HepG2 (cell line): ENCODE data around the gene MRGPRX4. TPM values are rescaled to one million over a fixed set of nuclear protein-coding genes. Genes with fewer than 3 reads are reported as not detected.

Experiments
- ATAC-seq: fragments of 200-7000 bp; cut with Tn5 transposase; 3 replicates; pipeline ENCODE4 v1.9.1; 2020; ENCODE audit warnings: mild to moderate bottlenecking, moderate library complexity
- BruUV-seq: library from RNA; stranded (reverse); fragments of 400-500 nt; replicated peaks from 2 replicates; lab custom pipeline; 2021; lab: Mats Ljungman, UMichigan
- CTCF ChIA-PET: fragments of 300-600 bp; formaldehyde crosslinking; extraction: SDS; loops from one replicate; lab custom pipeline; 2021; ENCODE audit warnings: low total read pairs, inconsistent platforms, low intra/inter-chr PET ratio; lab: Yijun Ruan, JAX
- POLR2A ChIA-PET: fragments of 350-600 bp; sonication (Branson Sonifier 250); formaldehyde crosslinking; loops from one replicate; lab custom pipeline; 2020; ENCODE audit warnings: antibody characterized with exemption, inconsistent platforms; lab: Yijun Ruan, JAX
- DNase-seq: peaks from one replicate; pipeline ENCODE4 v3.0.0-alpha.2; 2015; ENCODE audit warnings: low spot score
- FAIRE-seq: peaks from 3 replicates; lab custom pipeline; 2011; peaks lifted over from hg19 to GRCh38; lab: Jason Lieb, UNC
- H2AFZ ChIP-seq: one replicate; pipeline ENCODE4 v1.6.1; 2011; ENCODE audit warnings: low read length, inconsistent platforms
- H3K27ac ChIP-seq: fragments of 300-600 bp; 3 replicates; pipeline ENCODE4 v1.8.0; 2011; ENCODE audit warnings: mixed run types, mild to moderate bottlenecking, mixed read lengths, low read length, inconsistent platforms; ENCODE audit not compliant: insufficient read depth; ENCODE audit errors: extremely low read length
- H3K27me3 ChIP-seq, 2 experiments: fragments of 200-600 bp in 1 of 2; 2 replicates in 1 of 2; 3 replicates in 1 of 2; pipeline versions ENCODE4 v1.6.0 to v1.8.0; 2011; ENCODE audit warnings: low read length in 2 of 2, mild to moderate bottlenecking in 2 of 2, moderate library complexity in 2 of 2, inconsistent platforms in 1 of 2; ENCODE audit not compliant: insufficient read depth in 2 of 2, control insufficient read depth in 1 of 2
- H3K36me3 ChIP-seq, 2 experiments: fragments of 200-600 bp in 1 of 2; replicated peaks in 1 of 2; 2 replicates in 1 of 2; 3 replicates in 1 of 2; pipeline versions ENCODE4 v1.5.1 to v1.8.0; 2011; ENCODE audit warnings: low read length in 2 of 2, inconsistent platforms in 1 of 2; ENCODE audit not compliant: insufficient read depth in 2 of 2, control insufficient read depth in 1 of 2
- H3K4me1 ChIP-seq: 2 replicates; pipeline ENCODE4 v1.5.1; 2012; ENCODE audit warnings: low read length, inconsistent platforms; ENCODE audit not compliant: insufficient read depth
- H3K4me2 ChIP-seq: 2 replicates; pipeline ENCODE4 v1.6.0; 2011; ENCODE audit warnings: low read depth, low read length, inconsistent platforms
- H3K4me3 ChIP-seq, 3 experiments: fragments of 200-600 bp in 1 of 3; sonication (generic), shearing (Covaris generic) in 1 of 3; replicated peaks in 1 of 3; 2 replicates each; pipeline ENCODE4 v1.5.1; 2011 to 2016; ENCODE audit warnings: low read length in 3 of 3, inconsistent platforms in 2 of 3, low read depth in 2 of 3, mild to moderate bottlenecking in 2 of 3, control low read depth in 1 of 3, mixed read lengths in 1 of 3; ENCODE audit not compliant: insufficient read depth in 1 of 3
- H3K79me2 ChIP-seq: one replicate; pipeline ENCODE4 v1.6.1; 2011; ENCODE audit warnings: low read length, inconsistent platforms; ENCODE audit not compliant: insufficient read depth
- H3K9ac ChIP-seq: 2 replicates; pipeline ENCODE4 v1.6.0; 2011; ENCODE audit warnings: mild to moderate bottlenecking, low read depth, low read length, inconsistent platforms; ENCODE audit not compliant: insufficient read depth
- H3K9me3 ChIP-seq: 2 replicates; pipeline ENCODE4 v1.5.1; 2012; ENCODE audit warnings: mild to moderate bottlenecking, low read length
- H4K20me1 ChIP-seq: 2 replicates; pipeline ENCODE4 v1.6.0; 2011; ENCODE audit warnings: inconsistent platforms, mild to moderate bottlenecking, low read length, moderate library complexity; ENCODE audit not compliant: insufficient read depth
- ATF7 ChIP-seq, 2 experiments: fragments of 450-650 bp in 1 of 2; sonication (generic) in 1 of 2; formaldehyde crosslinking in 1 of 2; IDR thresholded peaks; 2 replicates each; pipeline versions ENCODE4 v1.4.0 to v1.6.1; 2016 to 2020; ENCODE audit warnings: antibody characterized with exemption in 1 of 2, mild to moderate bottlenecking in 1 of 2, missing genetic modification reagents in 1 of 2
- DR1 ChIP-seq: sonication (generic); formaldehyde crosslinking; IDR thresholded peaks from 2 replicates; pipeline ENCODE4 v1.8.0; 2021; ENCODE audit warnings: mild to moderate bottlenecking, missing genetic modification reagents, inconsistent platforms
- JUNB ChIP-seq: sonication (generic); formaldehyde crosslinking; IDR thresholded peaks from 2 replicates; pipeline ENCODE4 v1.8.0; 2022; ENCODE audit warnings: missing genetic modification reagents, mild to moderate bottlenecking, borderline replicate concordance
- RFX1 ChIP-seq: fragments of 450-650 bp; IDR thresholded peaks from 2 replicates; pipeline ENCODE4 v1.6.1; 2017
- SAFB2 ChIP-seq: sonication (generic); formaldehyde crosslinking; IDR thresholded peaks from 2 replicates; pipeline ENCODE4 v1.5.1; 2020; ENCODE audit warnings: missing genetic modification reagents, low read depth, mild to moderate bottlenecking, borderline replicate concordance
- SKI ChIP-seq: fragments of 450-650 bp; IDR thresholded peaks from one replicate; pipeline ENCODE4 v1.6.1; 2018; ENCODE audit warnings: mild to moderate bottlenecking; ENCODE audit not compliant: partially characterized antibody
- ZNF766 ChIP-seq: sonication (generic); formaldehyde crosslinking; IDR thresholded peaks from 2 replicates; pipeline ENCODE4 v1.5.0; 2020; ENCODE audit warnings: missing genetic modification reagents, borderline replicate concordance
- ZNF83 ChIP-seq: sonication (generic); formaldehyde crosslinking; IDR thresholded peaks from 2 replicates; pipeline ENCODE4 v1.4.0; 2020; ENCODE audit warnings: missing genetic modification reagents, mild to moderate bottlenecking, borderline replicate concordance
- WGBS: methylation state at CpG from one replicate; pipeline ENCODE4 v1.1.6; 2017; ENCODE audit warnings: low lambda C conversion rate; 5-methylcytosine and 5-hydroxymethylcytosine counted together
- in situ Hi-C: cut with HindIII; loops from 2 replicates; pipeline ENCODE4 v1.10.0; 2017; ENCODE audit warnings: low pct_unique_long_range_greater_than_20kb; ENCODE audit not compliant: extremely low pct_ligation_motif_present
- intact Hi-C: fragments of 100-400 bp; cut with micrococcal nuclease; formaldehyde crosslinking; loops from one replicate; pipeline ENCODE4 v1.10.0; 2022; ENCODE audit not compliant: unreplicated experiment
- polyA plus RNA-seq, 8 experiments: library from polyadenylated mRNA; depleted of rRNA in 3 of 8; stranded (reverse) in 7 of 8; unstranded in 1 of 8; fragments of >200 nt; fragmentation: Illumina TruSeq in 4 of 8; extraction: Trizol in 4 of 8; gene quantifications; 2 replicates each; pipeline versions ENCODE4 v1.2.1 to v1.2.3, GENCODE V29; 2011 to 2016; ENCODE audit warnings: low read depth in 4 of 8, missing spikeins in 1 of 8, mixed read lengths in 1 of 8; ENCODE audit not compliant: insufficient read depth in 1 of 8
- total RNA-seq, 5 experiments: library from RNA; depleted of rRNA; stranded (reverse); fragments of >200 nt; fragmentation: Illumina TruSeq; extraction: Trizol; gene quantifications; 2 replicates each; pipeline ENCODE4 v1.2.3, GENCODE V29; 2016; ENCODE audit warnings: low read depth in 1 of 5
- TF ChIP-seq, protein P1 (sequence below): sonication (generic); formaldehyde crosslinking; IDR thresholded peaks from 2 replicates; pipeline ENCODE4 v1.5.1; 2020; ENCODE audit warnings: mild to moderate bottlenecking, moderate library complexity, missing genetic modification reagents

MRGPRX4 gene
- total and polyA plus RNA-seq, 2 of the 13 experiments (the other 11 are each of a cell fraction or from before 2014, with no cell fraction given) = 0.18 TPM

- Histone ChIP-seq H3K79me2 (no peaks in the 10 kb centered on the region), H3K27me3 (no peaks in the 10 kb centered on the region; a peak in 1 of 5 replicates), H4K20me1 (no peaks in the 10 kb centered on the region), H3K4me1 (peaks cover 7% of the 10 kb centered on the region; the same call in 1 of the 2 replicates), H3K9ac (no peak overlapping the region), H3K4me2 (no peak overlapping the region), H3K27ac (no peak overlapping the region), H3K9me3 (no peaks in the 10 kb centered on the region), H2AFZ (no peak overlapping the region), H3K36me3 (no peaks in the 10 kb centered on the region), H3K4me3 (no peak overlapping the region)
- WGBS = 82% methylated on average over 2 of the region's 2 CpGs
- TF ChIP-seq ATF7 (IDR thresholded peaks at IDR 0.05) (no peak), ATF7 (CRISPR knock-in tag; IDR thresholded peaks at IDR 0.05) (no peak), SKI (no peak), ZNF83 (CRISPR knock-in tag) (no peak), RFX1 (no peak), SAFB2 (CRISPR knock-in tag) (no peak), ZNF766 (CRISPR knock-in tag) (no peak), DR1 (CRISPR knock-in tag) (no peak), JUNB (CRISPR knock-in tag) (no peak)
- TF ChIP-seq, protein P1, sequence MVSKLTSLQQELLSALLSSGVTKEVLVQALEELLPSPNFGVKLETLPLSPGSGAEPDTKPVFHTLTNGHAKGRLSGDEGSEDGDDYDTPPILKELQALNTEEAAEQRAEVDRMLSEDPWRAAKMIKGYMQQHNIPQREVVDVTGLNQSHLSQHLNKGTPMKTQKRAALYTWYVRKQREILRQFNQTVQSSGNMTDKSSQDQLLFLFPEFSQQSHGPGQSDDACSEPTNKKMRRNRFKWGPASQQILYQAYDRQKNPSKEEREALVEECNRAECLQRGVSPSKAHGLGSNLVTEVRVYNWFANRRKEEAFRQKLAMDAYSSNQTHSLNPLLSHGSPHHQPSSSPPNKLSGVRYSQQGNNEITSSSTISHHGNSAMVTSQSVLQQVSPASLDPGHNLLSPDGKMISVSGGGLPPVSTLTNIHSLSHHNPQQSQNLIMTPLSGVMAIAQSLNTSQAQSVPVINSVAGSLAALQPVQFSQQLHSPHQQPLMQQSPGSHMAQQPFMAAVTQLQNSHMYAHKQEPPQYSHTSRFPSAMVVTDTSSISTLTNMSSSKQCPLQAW (CRISPR knock-in tag) = no peak
- ChIA-PET POLR2A (no interaction called here), CTCF (no interaction called here)
- in situ Hi-C loops (no loop called here), intact Hi-C loops (no loop called here)
- FAIRE-seq (no peak), ATAC-seq (no peak), DNase-seq (no peak)
- BruUV-seq = no TSS peak
Measured at GRCh38 chr11:18140145-18140544, 32.5 kb upstream of the MRGPRX4 start.
